ENCODE results near the gene C1RL.

The C1RL gene

DNA sequence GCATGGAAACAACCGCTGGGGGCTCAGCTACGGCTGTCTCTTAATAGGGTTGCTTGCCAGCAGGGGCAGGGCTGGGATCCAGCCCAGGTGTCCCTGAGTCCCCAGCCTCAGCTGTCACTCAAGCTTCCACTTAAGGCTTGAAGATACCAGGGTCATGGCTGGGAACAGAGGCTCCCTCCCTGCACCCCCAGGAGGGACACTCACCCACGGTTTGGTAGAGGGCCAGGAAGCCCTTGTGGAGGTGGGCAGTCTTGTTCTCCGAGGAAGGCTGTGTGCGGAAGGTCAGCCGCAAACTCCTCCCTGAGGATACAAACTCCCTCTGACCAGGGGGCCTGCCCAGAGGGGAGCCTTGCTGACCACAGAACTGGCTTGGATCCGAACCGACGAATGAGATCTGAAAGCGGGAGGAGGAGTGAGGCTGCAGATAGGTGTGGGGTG is 7.3 kb downstream of the C1RL start:
- ChIA-PET CTCF (interaction anchor here (1.2 to 6.4 kb wide), 4 partner anchors 9 to 157 kb away, joined by 3 to 63 read pairs (median 8); partner anchors contain the start of gene C1R), POLR2A (no interaction called here)
- TF ChIP-seq, protein P1, sequence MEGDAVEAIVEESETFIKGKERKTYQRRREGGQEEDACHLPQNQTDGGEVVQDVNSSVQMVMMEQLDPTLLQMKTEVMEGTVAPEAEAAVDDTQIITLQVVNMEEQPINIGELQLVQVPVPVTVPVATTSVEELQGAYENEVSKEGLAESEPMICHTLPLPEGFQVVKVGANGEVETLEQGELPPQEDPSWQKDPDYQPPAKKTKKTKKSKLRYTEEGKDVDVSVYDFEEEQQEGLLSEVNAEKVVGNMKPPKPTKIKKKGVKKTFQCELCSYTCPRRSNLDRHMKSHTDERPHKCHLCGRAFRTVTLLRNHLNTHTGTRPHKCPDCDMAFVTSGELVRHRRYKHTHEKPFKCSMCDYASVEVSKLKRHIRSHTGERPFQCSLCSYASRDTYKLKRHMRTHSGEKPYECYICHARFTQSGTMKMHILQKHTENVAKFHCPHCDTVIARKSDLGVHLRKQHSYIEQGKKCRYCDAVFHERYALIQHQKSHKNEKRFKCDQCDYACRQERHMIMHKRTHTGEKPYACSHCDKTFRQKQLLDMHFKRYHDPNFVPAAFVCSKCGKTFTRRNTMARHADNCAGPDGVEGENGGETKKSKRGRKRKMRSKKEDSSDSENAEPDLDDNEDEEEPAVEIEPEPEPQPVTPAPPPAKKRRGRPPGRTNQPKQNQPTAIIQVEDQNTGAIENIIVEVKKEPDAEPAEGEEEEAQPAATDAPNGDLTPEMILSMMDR (IDR thresholded peaks at IDR 0.05; ENCODE audit: insufficient read depth, low read length, missing control alignments): no peak
- no peak for DNase-seq (ENCODE audit: low read depth, low spot score)
- H3K4me3 ChIP-seq (ENCODE audit: low read depth, low read length): no peak overlapping the region

DNA sequence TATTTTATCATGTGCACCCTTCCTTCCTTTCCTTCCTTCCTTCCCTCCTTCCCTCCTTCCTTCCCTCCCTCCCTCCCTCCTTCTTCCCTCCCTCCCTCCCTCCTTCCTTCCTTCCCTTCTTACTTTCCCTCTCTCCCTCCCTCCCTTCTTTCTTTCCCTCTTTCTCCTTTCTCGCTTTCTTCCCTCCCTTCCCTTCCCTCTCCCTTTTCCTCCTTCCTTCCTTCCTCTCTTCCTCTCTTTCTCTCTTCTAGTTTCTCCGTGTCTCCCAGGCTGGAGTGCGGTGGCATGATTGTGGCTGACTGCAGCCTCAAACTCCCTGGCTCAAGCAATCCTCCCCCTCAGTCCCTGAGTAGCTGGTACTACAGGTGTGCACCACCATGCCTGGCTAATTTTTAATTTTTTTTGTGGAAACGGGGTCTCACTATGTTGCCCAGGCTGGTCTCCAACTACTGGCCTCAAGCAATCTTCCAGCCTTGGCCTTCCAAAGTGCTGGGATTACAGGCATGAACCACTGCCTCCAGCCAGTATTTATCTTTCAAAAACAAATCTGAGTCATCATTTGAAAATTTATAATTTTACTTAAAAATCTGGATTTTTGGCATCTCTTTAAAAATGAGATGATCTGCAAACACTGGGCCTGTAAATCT is 7.8 kb downstream of the C1RL start:
- POLR2A ChIA-PET: no interaction called here
- TF ChIP-seq, protein P1 (IDR thresholded peaks at IDR 0.05; ENCODE audit: insufficient read depth, low read length, missing control alignments): no peak

DNA sequence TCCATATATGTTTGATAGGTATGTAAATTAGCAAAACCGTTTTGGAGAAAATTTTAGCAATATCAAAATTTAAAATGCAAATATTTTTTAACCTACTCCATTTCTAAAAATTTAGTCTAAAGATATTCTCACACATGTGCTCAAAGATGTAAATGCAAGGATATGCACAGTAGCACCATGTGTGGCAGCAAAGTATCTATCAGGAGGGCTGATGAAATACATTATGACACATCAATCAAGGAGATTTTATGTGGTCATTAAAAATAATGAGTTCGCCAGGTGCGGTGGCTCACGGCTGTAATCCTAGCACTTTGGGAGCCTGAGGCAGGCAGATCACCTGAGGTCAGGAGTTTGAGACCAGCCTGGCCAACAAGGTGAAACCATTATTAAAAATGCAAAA is 8.8 kb downstream of the C1RL start:
- ChIA-PET POLR2A (no interaction called here), CTCF (interaction anchor here (6.4 kb wide), 1 partner anchor 12 kb away, joined by 63 read pairs; no protein-coding TSS in a partner anchor)
- TF ChIP-seq, protein P1 (IDR thresholded peaks at IDR 0.05; ENCODE audit: insufficient read depth, low read length, missing control alignments): no peak
- no peak overlapping the region for H3K4me3 ChIP-seq (ENCODE audit: low read depth, low read length)
- DNase-seq (ENCODE audit: low read depth, low spot score): no peak

More for the DNA sequence above, 7.8 kb downstream of the C1RL start:
- CTCF ChIA-PET: interaction anchor here (2.5 to 6.4 kb wide), 2 partner anchors 8 to 11 kb away, joined by 13 to 63 read pairs; partner anchors contain the start of gene C1R
- H3K4me3 ChIP-seq (ENCODE audit: low read depth, low read length): no peak overlapping the region
- no peak for DNase-seq (ENCODE audit: low read depth, low spot score)

DNA sequence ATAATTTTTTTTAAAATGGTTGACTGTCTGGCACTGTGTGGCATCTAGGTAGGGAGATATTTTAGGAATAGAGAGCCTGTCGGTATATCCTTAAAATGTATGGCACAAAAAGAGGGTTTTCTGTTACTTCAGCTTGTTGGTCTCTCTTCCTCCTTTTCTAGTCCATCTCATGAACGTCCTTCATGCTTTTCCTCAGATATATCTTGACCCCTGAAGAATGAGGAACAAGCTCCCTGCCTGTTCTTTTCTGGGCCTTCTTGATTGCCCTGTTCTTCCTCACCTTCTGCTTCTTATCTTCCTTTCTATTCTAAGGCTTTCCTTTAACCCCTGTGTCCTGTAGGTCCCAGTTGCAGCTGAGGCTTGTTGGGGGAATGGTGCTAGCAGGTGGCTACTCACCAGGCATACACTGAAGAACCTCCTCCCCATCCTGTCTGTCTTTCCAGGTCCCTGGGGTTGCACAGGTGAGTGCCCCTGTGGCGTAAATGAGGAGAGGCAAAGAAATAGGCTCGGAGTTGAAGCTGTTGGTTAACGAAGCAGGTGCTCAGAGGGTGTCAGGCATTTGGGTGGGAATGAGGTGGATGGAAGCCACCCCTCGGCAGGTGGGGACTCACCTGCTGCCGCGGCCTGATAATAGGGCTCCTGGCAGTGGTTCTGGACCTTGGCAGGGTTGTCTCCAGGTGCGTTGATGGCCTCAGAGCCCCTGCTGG is 9.6 kb downstream of the C1RL start:
- CTCF ChIA-PET: interaction anchor here (0.8 to 6.4 kb wide), 4 partner anchors 9 to 39 kb away, joined by 3 to 63 read pairs (median 5); partner anchors contain the start of genes C1RL and C1S
- TF ChIP-seq, protein P1 (IDR thresholded peaks at IDR 0.05; ENCODE audit: insufficient read depth, low read length, missing control alignments): no peak
- no peak for DNase-seq (ENCODE audit: low read depth, low spot score)
- POLR2A ChIA-PET: no interaction called here
- no peak overlapping the region for H3K4me3 ChIP-seq (ENCODE audit: low read depth, low read length)

DNA sequence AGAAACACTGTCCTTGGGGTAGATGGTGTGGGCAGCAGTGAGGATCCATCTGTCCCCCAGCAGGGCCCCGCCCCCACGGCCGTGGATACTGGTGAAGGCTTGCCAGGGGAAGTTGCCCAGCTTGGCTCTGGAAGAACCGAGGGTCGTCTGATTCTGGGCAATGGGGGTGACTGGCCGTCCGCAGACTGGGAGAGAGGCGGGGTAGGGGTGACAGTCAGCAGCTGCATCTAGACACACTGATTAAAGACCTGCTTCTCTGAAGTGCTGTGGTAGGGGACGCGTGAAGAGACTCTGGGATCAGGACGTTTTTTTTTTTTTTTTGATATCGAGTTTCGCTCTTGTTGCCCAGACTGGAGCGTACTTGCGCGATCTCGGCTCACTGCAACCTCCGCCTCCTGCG is 12.0 kb downstream of the C1RL start:
- no peak overlapping the region for H3K4me3 ChIP-seq (ENCODE audit: low read depth, low read length)
- DNase-seq (ENCODE audit: low read depth, low spot score): no peak
- ChIA-PET POLR2A (no interaction called here), CTCF (interaction anchor here (1.7 to 7.9 kb wide), 3 partner anchors 11 to 36 kb away, joined by 11 to 127 read pairs (median 96); partner anchors contain the start of genes C1RL and C1S)
- TF ChIP-seq, protein P1 (IDR thresholded peaks at IDR 0.05; ENCODE audit: insufficient read depth, low read length, missing control alignments): no peak
